Mesendoderm (in vitro differentiated cells): ENCODE results near the gene EXO1.

Source experiments
- DNase-seq: peaks from one replicate; pipeline ENCODE4 v3.0.0; 2013
- H2AK5ac ChIP-seq: 2 replicates; pipeline ENCODE4 v1.6.1; 2013; ENCODE audit warnings: low read length, inconsistent platforms
- H2BK120ac ChIP-seq: 2 replicates; pipeline ENCODE4 v1.6.1; 2013; ENCODE audit warnings: low read depth, mild to moderate bottlenecking, low read length, moderate library complexity, mixed read lengths
- H2BK15ac ChIP-seq: replicated peaks from 2 replicates; pipeline ENCODE4 v1.6.1; 2013; ENCODE audit warnings: low read depth, mild to moderate bottlenecking, moderate library complexity
- H2BK5ac ChIP-seq: 2 replicates; pipeline ENCODE4 v1.6.1; 2013; ENCODE audit warnings: low read length, inconsistent platforms
- H3K18ac ChIP-seq: 2 replicates; pipeline ENCODE4 v1.6.1; 2013; ENCODE audit warnings: mild to moderate bottlenecking, low read length, mixed read lengths
- H3K23ac ChIP-seq: one replicate; pipeline ENCODE4 v1.6.1; 2013; ENCODE audit warnings: low read length
- H3K27ac ChIP-seq: 2 replicates; pipeline ENCODE4 v1.5.1; 2013; ENCODE audit warnings: low read depth, mild to moderate bottlenecking, inconsistent platforms, low read length, moderate library complexity
- H3K27me3 ChIP-seq: 2 replicates; pipeline ENCODE4 v1.6.1; 2013; ENCODE audit warnings: low read length, control low read depth, mild to moderate bottlenecking, inconsistent platforms; ENCODE audit not compliant: insufficient read depth, poor library complexity
- H3K36me3 ChIP-seq: 2 replicates; pipeline ENCODE4 v1.6.1; 2013; ENCODE audit warnings: low read length, inconsistent platforms; ENCODE audit not compliant: control insufficient read depth, insufficient read depth
- H3K4ac ChIP-seq: one replicate; pipeline ENCODE4 v1.6.1; 2013; ENCODE audit warnings: low read depth, mild to moderate bottlenecking, low read length, moderate library complexity
- H3K4me1 ChIP-seq: 2 replicates; pipeline ENCODE4 v1.6.1; 2013; ENCODE audit warnings: low read depth, low read length, inconsistent platforms; ENCODE audit not compliant: control insufficient read depth
- H3K4me2 ChIP-seq: 2 replicates; pipeline ENCODE4 v1.6.1; 2013; ENCODE audit warnings: low read length
- H3K4me3 ChIP-seq: 2 replicates; pipeline ENCODE4 v1.5.1; 2013; ENCODE audit warnings: mild to moderate bottlenecking, low read length
- H3K56ac ChIP-seq: one replicate; pipeline ENCODE4 v1.6.1; 2013; ENCODE audit warnings: low read length
- H3K79me1 ChIP-seq: 2 replicates; pipeline ENCODE4 v1.6.1; 2013; ENCODE audit warnings: low read length, inconsistent platforms
- H3K79me2 ChIP-seq: 2 replicates; pipeline ENCODE4 v1.6.1; 2013; ENCODE audit warnings: mild to moderate bottlenecking, low read length; ENCODE audit not compliant: control insufficient read depth, insufficient read depth
- H3K9ac ChIP-seq: 2 replicates; pipeline ENCODE4 v1.6.1; 2013; ENCODE audit warnings: low read length, inconsistent platforms
- H4K5ac ChIP-seq: one replicate; pipeline ENCODE4 v1.6.1; 2013; ENCODE audit warnings: low read length
- H4K8ac ChIP-seq: one replicate; pipeline ENCODE4 v1.6.1; 2013; ENCODE audit warnings: low read depth, mild to moderate bottlenecking, control low read depth, low read length, moderate library complexity
- WGBS: extraction: QIAGEN DNeasy Blood & Tissue Kit; methylation state at CpG from one replicate; pipeline ENCODE4 v1.1.7; 2013; ENCODE audit warnings: low lambda C conversion rate, missing lambda C conversion rate; ENCODE audit not compliant: insufficient coverage; ENCODE audit errors: extremely low coverage; 5-methylcytosine and 5-hydroxymethylcytosine counted together

The EXO1 gene

GRCh38 chr1:241842565-241842964 lies 5.4 kb upstream of the EXO1 start:
- Histone ChIP-seq H2BK5ac (no peak overlapping the region), H3K27me3 (no peaks in the 10 kb centered on the region), H3K56ac (no peak overlapping the region), H3K18ac (no peak overlapping the region), H3K4me3 (no peak overlapping the region), H3K36me3 (no peaks in the 10 kb centered on the region), H3K79me2 (no peaks in the 10 kb centered on the region), H3K4me2 (no peak overlapping the region), H2BK120ac (no peak overlapping the region), H3K23ac (no peak overlapping the region), H3K79me1 (no peaks in the 10 kb centered on the region), H3K4me1 (no peaks in the 10 kb centered on the region), H2AK5ac (no peak overlapping the region), H3K9ac (no peak overlapping the region), H3K27ac (no peak overlapping the region), H4K5ac (no peak overlapping the region), H3K4ac (no peak overlapping the region), H4K8ac (no peak overlapping the region), H2BK15ac (no peak overlapping the region)
- DNase-seq, result peak; percentile 18
- no CpG with 5 or more reads among the region's 2 CpGs for WGBS

- H2BK15ac ChIP-seq, result no peak overlapping the region
- no peak overlapping the region for H3K4ac ChIP-seq
- H3K56ac ChIP-seq, result no peak overlapping the region
- no peak overlapping the region for H3K27ac ChIP-seq
- WGBS, result no CpG with 5 or more reads among the region's 6 CpGs
- H3K79me2 ChIP-seq, result peaks cover 11% of the 10 kb centered on the region
- no peaks in the 10 kb centered on the region for H3K4me1 ChIP-seq
- no peak overlapping the region for H3K23ac ChIP-seq
- no peak overlapping the region for H3K4me2 ChIP-seq
- no peak overlapping the region for H2BK120ac ChIP-seq
- H3K4me3 ChIP-seq, result no peak overlapping the region
- DNase-seq, result no peak
- no peak overlapping the region for H4K8ac ChIP-seq
- H4K5ac ChIP-seq, result no peak overlapping the region
- H3K18ac ChIP-seq, result no peak overlapping the region
- no peaks in the 10 kb centered on the region for H3K27me3 ChIP-seq
- H3K36me3 ChIP-seq, result no peaks in the 10 kb centered on the region
- no peak overlapping the region for H2BK5ac ChIP-seq
- H2AK5ac ChIP-seq, result no peak overlapping the region
- peaks cover 2% of the 10 kb centered on the region for H3K79me1 ChIP-seq
- no peak overlapping the region for H3K9ac ChIP-seq
Observed at GRCh38 chr1:241844593-241844992, 3.4 kb upstream of the EXO1 start.

GRCh38 chr1:241846375-241846774 lies 1.6 kb upstream of the EXO1 start:
- no peak overlapping the region for H3K4me3 ChIP-seq
- no peak overlapping the region for H3K9ac ChIP-seq
- H3K79me2 ChIP-seq, result peaks cover 14% of the 10 kb centered on the region
- H4K5ac ChIP-seq, result no peak overlapping the region
- no peak overlapping the region for H3K27ac ChIP-seq
- no peak overlapping the region for H2BK5ac ChIP-seq
- peaks cover 2% of the 10 kb centered on the region for H3K79me1 ChIP-seq
- H4K8ac ChIP-seq, result no peak overlapping the region
- DNase-seq, result no peak
- no peak overlapping the region for H3K56ac ChIP-seq
- H2BK120ac ChIP-seq, result no peak overlapping the region
- no peak overlapping the region for H3K4ac ChIP-seq
- no peak overlapping the region for H2AK5ac ChIP-seq
- H3K36me3 ChIP-seq, result no peaks in the 10 kb centered on the region
- no peak overlapping the region for H3K4me2 ChIP-seq
- no peak overlapping the region for H3K23ac ChIP-seq
- no peaks in the 10 kb centered on the region for H3K27me3 ChIP-seq
- no peaks in the 10 kb centered on the region for H3K4me1 ChIP-seq
- no peak overlapping the region for H3K18ac ChIP-seq
- H2BK15ac ChIP-seq, result no peak overlapping the region

- WGBS, result no CpG with 5 or more reads among the region's 4 CpGs
- no peaks in the 10 kb centered on the region for H3K27me3 ChIP-seq
- H3K18ac ChIP-seq, result no peak overlapping the region
- peak overlapping the region; percentile 62 for H3K56ac ChIP-seq
- H2BK15ac ChIP-seq, result no peak overlapping the region
- no peak overlapping the region for H2BK120ac ChIP-seq
- no peak overlapping the region for H4K8ac ChIP-seq
- H3K79me1 ChIP-seq, result peaks cover 2% of the 10 kb centered on the region
- H3K4me3 ChIP-seq, result no peak overlapping the region
- no peak overlapping the region for H2AK5ac ChIP-seq
- H3K9ac ChIP-seq, result peak overlapping the region; percentile 62
- H2BK5ac ChIP-seq, result no peak overlapping the region
- peak overlapping the region; percentile 1 for H4K5ac ChIP-seq
- no peaks in the 10 kb centered on the region for H3K4me1 ChIP-seq
- H3K79me2 ChIP-seq, result peaks cover 14% of the 10 kb centered on the region
- H3K27ac ChIP-seq, result no peak overlapping the region
- no peak overlapping the region for H3K4ac ChIP-seq
- no peaks in the 10 kb centered on the region for H3K36me3 ChIP-seq
- H3K23ac ChIP-seq, result no peak overlapping the region
- DNase-seq, result no peak
- peak overlapping the region; percentile 21 for H3K4me2 ChIP-seq
Observed at GRCh38 chr1:241846862-241847539, 1.0 kb upstream of the EXO1 start.

- Histone ChIP-seq H3K4ac (no peak overlapping the region), H3K9ac (peak overlapping the region; percentile 62), H2BK15ac (no peak overlapping the region), H3K56ac (peak overlapping the region; percentile 62), H4K8ac (no peak overlapping the region), H3K36me3 (peaks cover 2% of the 10 kb centered on the region), H2BK5ac (no peak overlapping the region), H3K79me1 (peaks cover 2% of the 10 kb centered on the region), H3K4me2 (peak overlapping the region; percentile 21), H3K27me3 (no peaks in the 10 kb centered on the region), H2BK120ac (no peak overlapping the region), H3K27ac (no peak overlapping the region), H2AK5ac (no peak overlapping the region), H3K23ac (no peak overlapping the region), H4K5ac (peak overlapping the region; percentile 1), H3K79me2 (peaks cover 14% of the 10 kb centered on the region), H3K4me1 (no peaks in the 10 kb centered on the region), H3K18ac (no peak overlapping the region), H3K4me3 (no peak overlapping the region)
- DNase-seq, result no peak
- WGBS, result no CpG with 5 or more reads among the region's 6 CpGs
Observed at GRCh38 chr1:241847540-241847795, 536 bp upstream of the EXO1 start.

GRCh38 chr1:241848686-241849344 lies 811 bp downstream of the EXO1 start:
- Histone ChIP-seq H3K9ac (peak overlapping the region; percentile 82), H3K4me1 (no peaks in the 10 kb centered on the region), H3K56ac (peak overlapping the region; percentile 97), H2BK5ac (no peak overlapping the region), H3K4me2 (peak overlapping the region; percentile 77), H3K4me3 (peak overlapping the region; percentile 75), H3K79me2 (peaks cover 14% of the 10 kb centered on the region), H3K79me1 (peaks cover 2% of the 10 kb centered on the region), H3K27me3 (no peaks in the 10 kb centered on the region), H3K4ac (no peak overlapping the region), H3K36me3 (peaks cover 3% of the 10 kb centered on the region), H4K8ac (no peak overlapping the region), H3K27ac (no peak overlapping the region), H3K18ac (no peak overlapping the region), H2BK120ac (no peak overlapping the region), H2BK15ac (no peak overlapping the region), H4K5ac (no peak overlapping the region), H2AK5ac (no peak overlapping the region), H3K23ac (no peak overlapping the region)
- DNase-seq, result peak; percentile 15
- WGBS, result no CpG with 5 or more reads among the region's 13 CpGs
